Globus pallidus (tissue), 1 donor: Measurements from ENCODE around the gene SYT2.
A peak's percentile ranks its signal among the peaks of the same experiment; 100 is the strongest.
"Not testable (repeated sequence)": the region's sequence is repeated elsewhere in the genome, so short reads cannot be mapped to it uniquely, and the experiment has no call there.

ENCODE experiments used
- DNase-seq: peaks from one replicate; pipeline ENCODE4 v3.0.0-alpha.2; 2015; ENCODE audit warnings: low spot score

SYT2 gene

DNA sequence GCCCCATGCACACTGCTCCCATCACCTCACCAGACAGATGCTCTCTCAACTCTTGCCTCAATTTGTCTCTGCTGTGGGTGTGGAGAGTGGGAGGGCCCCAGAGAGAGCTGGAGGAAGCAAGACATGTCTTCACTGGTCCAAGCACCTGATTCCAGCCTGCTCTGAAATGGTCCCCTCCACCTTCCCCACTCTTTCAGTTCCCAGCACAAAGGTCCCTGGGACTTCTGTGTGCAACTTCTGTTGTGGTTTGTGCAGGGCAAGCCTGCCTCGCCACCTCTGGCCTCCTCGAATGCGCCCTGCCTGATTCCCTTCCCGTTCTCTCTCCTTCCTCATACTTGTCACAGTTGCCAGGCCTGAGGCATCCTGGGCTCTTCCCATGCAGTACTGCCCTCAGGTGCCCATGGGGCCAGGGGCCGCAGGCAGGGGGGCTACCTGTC is 119.3 kb downstream of the SYT2 start:
- DNase-seq: no peak

DNA sequence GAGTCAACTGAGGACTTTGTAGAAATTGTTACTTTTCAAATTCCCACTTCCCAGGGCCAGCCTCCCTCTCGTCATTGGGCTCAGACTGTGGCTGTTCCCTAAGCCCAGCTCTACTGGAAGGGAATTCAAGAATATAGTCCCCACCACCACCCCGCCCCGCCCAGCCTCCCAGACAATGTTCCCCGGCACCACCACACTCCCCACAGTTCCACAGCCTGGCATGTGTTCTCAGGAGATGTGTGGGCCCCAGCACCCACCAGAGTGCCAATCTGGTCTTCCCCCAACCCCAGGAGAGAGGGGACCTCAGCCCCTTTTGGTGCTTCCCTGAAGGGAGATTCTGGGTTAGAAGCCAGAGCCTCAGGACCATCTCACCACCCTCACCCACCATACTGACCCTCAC is 120.1 kb downstream of the SYT2 start:
- no peak for DNase-seq

DNA sequence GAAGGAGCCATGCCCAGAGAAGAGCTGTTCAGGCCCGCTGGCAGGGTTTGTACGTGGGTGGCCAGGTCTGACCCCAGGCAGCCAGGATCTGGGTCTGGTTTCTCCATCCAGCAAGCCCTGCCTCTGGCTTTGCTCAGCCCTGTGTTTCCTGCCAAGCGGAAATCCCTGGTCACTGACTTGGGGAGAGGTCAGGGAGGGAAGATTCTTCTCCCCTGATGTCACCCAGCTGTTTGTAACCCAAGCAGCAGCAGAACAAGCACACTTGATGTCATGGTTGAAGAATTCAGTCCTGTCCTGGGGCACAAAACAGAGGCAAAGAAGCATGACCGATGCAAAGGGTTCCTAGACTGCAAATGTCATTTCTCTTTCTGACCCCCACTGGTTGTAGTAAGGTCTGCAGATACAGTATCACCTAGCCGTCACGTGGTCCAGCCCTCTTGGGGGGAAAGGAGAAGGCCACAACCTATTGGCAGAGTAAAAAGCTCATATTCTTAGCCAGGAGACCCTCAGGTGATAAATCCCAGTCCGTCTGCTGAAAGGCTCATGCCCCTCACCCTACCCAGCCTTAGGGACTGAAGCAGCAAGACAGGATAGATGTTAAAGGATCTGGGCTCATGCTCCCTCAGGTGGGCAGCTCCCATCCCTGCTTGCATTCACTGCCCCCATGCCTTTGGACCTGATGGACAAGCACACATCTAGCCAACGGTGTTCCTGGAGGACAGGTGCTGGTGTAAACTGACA is 120.9 kb downstream of the SYT2 start:
- DNase-seq: no peak

- no peak for DNase-seq
Observed at GRCh38 chr1:202588503-202589189, 121.6 kb downstream of the SYT2 start.

DNA sequence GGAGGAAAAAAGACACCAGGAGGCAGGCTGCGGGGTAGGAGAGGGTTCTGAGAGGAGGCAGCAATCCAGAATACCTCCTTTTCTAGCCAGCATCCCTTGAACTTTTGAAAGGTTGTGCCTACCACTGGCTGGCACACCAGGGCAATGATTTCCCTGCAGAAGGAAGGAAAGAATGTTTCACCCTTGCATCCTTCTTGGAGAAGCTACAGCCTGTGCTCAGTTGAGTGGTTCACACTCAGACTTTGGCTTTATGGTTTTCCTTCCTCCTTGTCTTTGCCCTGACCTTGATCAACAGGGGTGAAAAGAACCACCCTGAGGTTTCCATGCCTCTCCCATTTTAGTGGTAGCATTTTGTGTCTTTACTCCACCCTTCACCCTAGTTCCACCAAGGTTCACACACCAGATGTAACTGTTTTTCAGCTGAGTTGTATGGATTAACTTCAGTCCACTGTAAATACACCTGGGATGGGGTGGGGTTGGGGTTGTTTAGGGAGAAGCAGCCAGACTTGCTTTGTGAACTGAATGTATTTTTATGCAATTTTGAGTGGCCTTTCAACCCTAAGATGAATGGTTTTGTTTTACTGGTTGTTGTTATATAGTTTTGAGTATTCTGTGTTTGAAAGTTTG is 122.3 kb downstream of the SYT2 start:
- no peak for DNase-seq

- DNase-seq: no peak
Observed at GRCh38 chr1:202586871-202587270, 123.4 kb downstream of the SYT2 start.

DNA sequence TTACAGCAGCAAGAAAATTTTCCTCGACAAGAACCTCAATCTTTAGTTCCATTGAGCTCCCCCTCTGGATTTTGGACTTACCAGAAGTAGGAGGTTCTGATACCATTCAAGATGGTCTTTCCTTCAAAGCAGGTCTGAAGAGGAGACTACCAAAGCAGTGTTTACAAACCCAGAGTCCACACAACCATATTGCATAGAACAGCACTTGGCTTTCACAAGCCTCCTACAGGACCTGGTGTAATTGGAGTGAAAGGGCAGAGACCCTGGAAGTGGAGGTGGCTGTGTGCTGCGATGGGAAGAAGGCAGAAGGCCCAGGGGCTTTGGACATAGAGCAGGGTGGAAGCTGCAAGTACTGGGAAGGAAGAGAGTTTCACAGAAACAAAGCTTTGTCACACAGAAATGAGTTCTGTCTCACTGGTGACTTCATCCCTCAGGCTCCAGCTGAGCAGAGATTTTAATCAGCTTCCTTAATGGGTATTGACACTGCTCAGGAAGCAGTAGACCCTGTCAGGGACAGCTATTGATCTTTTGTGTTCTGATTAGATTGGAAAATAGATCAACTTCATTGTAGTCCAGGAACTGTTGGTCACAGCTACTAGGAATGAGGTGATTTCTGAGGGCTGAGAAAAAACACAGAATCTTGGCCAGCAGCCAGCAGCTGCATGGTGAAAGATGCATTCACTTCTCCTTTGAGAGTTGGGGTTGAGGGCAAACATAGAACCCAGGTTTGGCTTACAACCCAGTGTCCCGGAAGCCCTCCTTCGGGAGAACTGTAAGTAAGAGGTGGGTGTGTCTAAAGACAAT is 124.0 kb downstream of the SYT2 start:
- DNase-seq: peak; percentile 51

GRCh38 chr1:202585590-202585933 is 124.7 kb downstream of the SYT2 start:
- DNase-seq: no peak

DNA sequence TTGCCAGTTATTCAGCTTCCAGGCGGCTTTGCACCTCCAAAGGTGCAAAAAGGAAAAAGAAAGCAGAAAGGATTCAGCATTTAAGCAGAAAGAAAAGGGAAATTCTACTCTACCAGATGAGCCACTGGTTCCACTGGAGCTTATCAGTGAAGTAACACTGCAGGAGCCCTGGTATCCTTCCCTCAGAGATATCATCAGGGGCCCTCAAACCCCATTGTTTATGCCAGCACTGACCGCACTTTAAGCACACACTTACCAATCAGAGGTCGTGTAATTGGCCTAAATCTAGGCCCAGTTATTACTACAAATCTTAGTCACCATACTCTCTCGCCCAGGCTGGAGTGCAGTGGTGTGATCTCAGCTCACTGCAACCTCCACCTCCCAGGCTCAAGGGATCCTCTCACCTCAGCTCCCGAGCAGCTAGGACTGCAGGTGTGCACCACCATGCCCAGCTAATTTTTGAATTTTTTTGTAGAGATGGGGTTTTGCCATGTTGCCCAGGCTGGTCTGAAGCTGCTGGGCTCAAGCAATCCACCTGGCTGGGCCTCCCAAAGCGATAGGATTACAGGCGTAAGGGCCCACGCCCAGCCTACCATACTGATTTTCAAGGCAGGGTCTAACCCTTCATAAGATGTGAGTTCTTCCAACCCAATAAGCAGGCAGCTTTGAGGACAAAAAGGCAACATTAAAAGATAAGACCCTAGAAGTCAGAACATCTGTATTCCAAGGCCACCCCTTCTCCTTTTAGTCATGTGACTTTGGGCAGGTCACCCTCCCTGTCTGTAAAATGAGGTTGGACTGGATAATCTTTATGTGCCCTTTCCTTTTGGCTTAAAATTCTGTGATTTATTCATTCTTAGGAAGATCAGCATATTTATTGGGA is 125.3 kb downstream of the SYT2 start:
- no peak for DNase-seq

DNA sequence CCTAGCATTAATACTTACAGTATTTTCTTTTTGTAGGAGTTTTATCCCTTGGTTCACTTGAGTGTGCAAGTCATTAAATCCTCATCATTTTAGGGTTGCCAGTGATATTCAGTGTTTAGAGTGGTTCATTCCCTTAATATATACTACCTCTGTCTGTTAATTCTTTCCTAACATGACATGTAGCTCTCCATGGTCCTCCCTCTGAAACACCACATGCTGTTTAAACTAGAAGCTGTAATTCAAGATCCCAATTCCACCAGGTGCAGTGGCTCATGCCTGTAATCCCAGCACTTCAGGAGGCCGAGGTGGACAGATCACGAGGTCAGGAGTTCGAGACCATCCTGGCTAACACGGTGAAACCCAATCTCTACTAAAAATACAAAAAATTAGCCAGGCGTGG is 127.9 kb downstream of the SYT2 start:
- DNase-seq: not testable (repeated sequence)

GRCh38 chr1:202580619-202581018 is 129.6 kb downstream of the SYT2 start:
- DNase-seq: no peak

- no peak for DNase-seq
Observed at GRCh38 chr1:202579806-202580205, 130.4 kb downstream of the SYT2 start.

DNA sequence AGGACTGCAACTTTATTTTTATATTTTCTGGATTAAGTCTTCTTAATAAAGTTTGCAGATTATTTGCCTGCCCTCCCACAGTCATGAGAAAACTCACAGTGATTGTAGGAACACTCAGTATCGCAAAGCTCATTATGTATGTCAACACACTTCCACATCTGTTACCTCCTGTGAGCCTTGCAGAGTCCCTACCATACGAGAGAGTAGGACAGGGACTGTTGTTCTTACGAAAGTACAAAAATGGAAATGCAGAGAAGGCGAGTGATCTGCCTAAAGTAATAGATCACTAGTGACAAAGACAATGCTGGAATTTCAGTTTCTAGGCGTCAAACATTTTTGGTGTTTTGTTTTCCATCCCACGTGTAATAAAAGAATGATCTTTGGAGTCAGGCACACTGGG is 131.7 kb downstream of the SYT2 start:
- DNase-seq: no peak

GRCh38 chr1:202578001-202578504 is 132.2 kb downstream of the SYT2 start:
- DNase-seq: no peak

GRCh38 chr1:202577381-202577780 is 132.9 kb downstream of the SYT2 start:
- no peak for DNase-seq

- DNase-seq: no peak
Observed at GRCh38 chr1:202576816-202577215, 133.4 kb downstream of the SYT2 start.

DNA sequence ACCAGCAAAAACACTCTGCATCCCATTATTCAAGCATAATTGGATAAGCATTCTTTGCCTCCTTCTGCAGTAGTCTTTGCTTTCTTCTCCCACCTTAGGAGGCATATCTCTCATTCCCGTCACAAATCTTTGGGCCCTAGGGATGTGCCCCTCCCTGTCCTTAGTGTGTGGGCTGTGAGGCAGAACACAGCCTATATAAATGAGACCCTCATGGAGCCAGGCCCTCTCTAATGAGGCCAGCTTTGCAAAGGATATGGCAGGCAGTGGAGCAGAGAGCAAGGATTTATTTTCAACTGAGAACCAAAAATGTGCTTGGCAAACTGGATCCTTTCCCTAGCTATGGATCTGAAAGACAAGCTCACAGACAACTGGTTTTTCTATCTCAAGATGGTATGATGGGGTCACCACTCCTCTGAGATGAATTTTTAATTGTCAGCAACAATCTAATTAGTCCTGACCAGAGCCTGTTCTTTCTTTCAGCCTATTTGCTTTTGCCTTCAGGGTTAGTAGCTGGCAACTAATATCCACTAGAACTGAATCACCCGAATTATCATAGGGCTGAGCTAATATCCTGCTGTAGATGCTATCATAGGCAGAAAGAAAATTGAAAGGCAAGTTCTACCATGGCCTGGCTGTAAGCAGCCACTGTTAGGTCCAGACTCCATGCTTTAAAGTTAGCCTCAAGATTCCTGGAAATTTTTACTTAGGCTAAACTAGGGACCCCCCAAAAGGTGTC is 134.2 kb downstream of the SYT2 start:
- no peak for DNase-seq

DNA sequence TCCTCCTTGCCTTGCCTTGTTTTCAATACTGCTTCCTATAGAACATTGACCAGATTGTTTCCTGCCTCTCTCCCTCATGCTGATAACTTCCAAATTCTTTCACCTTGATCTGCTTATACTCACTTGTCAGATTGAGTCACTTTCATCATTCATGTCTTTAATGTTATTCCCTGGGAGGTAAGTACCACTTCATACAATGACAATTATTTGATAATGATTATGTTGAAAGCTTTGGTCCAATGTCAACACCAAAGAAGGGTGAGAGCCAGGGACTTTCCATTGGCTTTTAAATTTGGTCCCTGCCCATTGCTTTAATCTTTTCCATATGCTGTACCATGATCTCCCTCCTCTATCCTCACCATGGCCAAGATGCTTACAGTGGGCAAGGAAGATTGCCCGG is 137.4 kb downstream of the SYT2 start:
- no peak for DNase-seq

GRCh38 chr1:202571719-202572339 is 138.4 kb downstream of the SYT2 start:
- peak; percentile 50 for DNase-seq
